Esophagus muscularis mucosa (tissue), 4 donors: Measurements from ENCODE around the gene APP. TPM values are rescaled to one million over a fixed set of nuclear protein-coding genes. Genes with fewer than 3 reads are reported as not detected.

Source experiments
- DNase-seq: peaks from one replicate; pipeline ENCODE4 v3.0.0-alpha.2; 2017; ENCODE audit errors: extremely low spot score
- H3K27ac ChIP-seq, 4 donors: fragments of 200-600 bp; sonication (generic); replicated peaks in 1 of 4; 1 replicate in 3 of 4; 2 replicates in 1 of 4; pipeline ENCODE4 v1.5.1; 2016 to 2019; ENCODE audit warnings: mild to moderate bottlenecking in 1 of 4
- H3K27me3 ChIP-seq, 4 donors: fragments of 200-600 bp; sonication (generic); one replicate each; pipeline versions ENCODE4 v1.5.1 to v1.6.0; 2016 to 2019
- H3K36me3 ChIP-seq, 4 donors: fragments of 200-600 bp; sonication (generic); one replicate each; pipeline ENCODE4 v1.5.1; 2016 to 2019
- H3K4me1 ChIP-seq, 4 donors: fragments of 200-600 bp; sonication (generic); one replicate each; pipeline ENCODE4 v1.5.1; 2016 to 2019
- H3K4me3 ChIP-seq, 4 donors: fragments of 200-600 bp; sonication (generic); 1 replicate in 2 of 4; 2 replicates in 2 of 4; pipeline ENCODE4 v1.5.1; 2016 to 2019; ENCODE audit warnings: mild to moderate bottlenecking in 4 of 4, moderate library complexity in 1 of 4
- H3K9me3 ChIP-seq, 4 donors: fragments of 200-600 bp; sonication (generic); 1 replicate in 3 of 4; 2 replicates in 1 of 4; pipeline ENCODE4 v1.5.1; 2016 to 2019
- CTCF ChIP-seq, 3 experiments: fragments of 200-600 bp in 2 of 3; fragments of 450-650 bp in 1 of 3; sonication (generic) in 2 of 3; IDR thresholded peaks; one replicate each; pipeline ENCODE4 v1.5.1; 2017 to 2019; ENCODE audit warnings: antibody characterized with exemption in 3 of 3, mild to moderate bottlenecking in 2 of 3, moderate library complexity in 1 of 3
- EP300 ChIP-seq: sonication (generic); formaldehyde crosslinking; IDR thresholded peaks from one replicate; pipeline ENCODE4 v1.6.1; 2017; ENCODE audit warnings: antibody characterized with exemption
- POLR2A ChIP-seq: fragments of 450-650 bp; IDR thresholded peaks from one replicate; pipeline ENCODE4 v1.6.1; 2017; ENCODE audit warnings: antibody characterized with exemption, moderate library complexity, mild to moderate bottlenecking, low read depth
- POLR2AphosphoS5 ChIP-seq, 2 donors: sonication (generic); formaldehyde crosslinking; IDR thresholded peaks; one replicate each; pipeline ENCODE4 v1.6.1; 2017; ENCODE audit warnings: antibody characterized with exemption in 2 of 2
- WGBS: methylation state at CpG from one replicate; pipeline ENCODE4 v1.1.5; 2018; 5-methylcytosine and 5-hydroxymethylcytosine counted together
- intact Hi-C: fragments of 100-400 bp; cut with DNase I; formaldehyde crosslinking; loops from one replicate; pipeline ENCODE4 v1.15.1; 2023
- total RNA-seq, 4 donors: library from RNA; depleted of rRNA; stranded (reverse); fragments of >200 nt; gene quantifications; one replicate each; pipeline versions ENCODE4 v1.1.0 to v1.2.1, GENCODE V29; 2016

The APP gene
- total RNA-seq, 4 donors from 2014 or later = 459 to 790 (median 624) TPM

DNA sequence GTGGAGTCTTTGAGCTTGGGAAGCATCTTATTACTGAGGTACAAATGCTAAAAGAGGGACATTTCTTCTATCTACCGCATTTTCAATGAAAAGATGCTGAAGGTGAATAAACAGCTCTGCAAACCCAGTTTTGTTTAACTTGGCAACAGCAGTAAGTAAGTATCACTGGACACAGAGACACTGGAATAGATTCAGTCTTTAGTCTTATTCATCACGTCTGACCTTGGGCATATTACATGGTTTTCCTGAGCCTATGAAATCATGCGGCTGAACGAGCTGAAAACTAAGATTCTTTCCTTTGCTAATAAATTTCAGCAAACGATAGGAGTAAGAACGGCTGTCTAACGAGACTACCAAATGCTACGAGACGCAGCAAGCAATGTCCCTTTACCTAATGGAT, 228.4 kb downstream of the APP start:
- intact Hi-C loops = no loop called here
- Histone ChIP-seq H3K9me3 (peaks cover 0 to 5% (median 0%) of the 10 kb centered on the region in 4 donors), H3K36me3 (peaks cover 0 to 12% (median 5%) of the 10 kb centered on the region in 4 donors), H3K4me1 (peaks cover 20 to 38% (median 34%) of the 10 kb centered on the region in 4 donors), H3K4me3 (no peak overlapping the region), H3K27ac (no peak overlapping the region), H3K27me3 (no peaks in the 10 kb centered on the region)
- WGBS = 79% methylated on average over 9 of the region's 9 CpGs
- TF ChIP-seq CTCF (IDR thresholded peaks at IDR 0.05) = no peak
- no peak for TF ChIP-seq POLR2A
- TF ChIP-seq EP300 = no peak
- TF ChIP-seq POLR2AphosphoS5 (IDR thresholded peaks at IDR 0.05) = no peak
- DNase-seq = no peak

GRCh38 chr21:25939396-25939761, 231.2 kb downstream of the APP start:
- no peak for DNase-seq
- Histone ChIP-seq H3K9me3 (no peaks in the 10 kb centered on the region), H3K27ac (no peak overlapping the region), H3K4me1 (peaks cover 20 to 51% (median 44%) of the 10 kb centered on the region in 4 donors), H3K27me3 (no peaks in the 10 kb centered on the region), H3K4me3 (no peak overlapping the region), H3K36me3 (no peaks in the 10 kb centered on the region)
- 41% methylated on average over 1 of the region's 1 CpG for WGBS
- no peak for TF ChIP-seq POLR2A
- TF ChIP-seq CTCF (IDR thresholded peaks at IDR 0.05) = no peak
- TF ChIP-seq EP300 = no peak
- TF ChIP-seq POLR2AphosphoS5 (IDR thresholded peaks at IDR 0.05) = no peak
- intact Hi-C loops = no loop called here

DNA sequence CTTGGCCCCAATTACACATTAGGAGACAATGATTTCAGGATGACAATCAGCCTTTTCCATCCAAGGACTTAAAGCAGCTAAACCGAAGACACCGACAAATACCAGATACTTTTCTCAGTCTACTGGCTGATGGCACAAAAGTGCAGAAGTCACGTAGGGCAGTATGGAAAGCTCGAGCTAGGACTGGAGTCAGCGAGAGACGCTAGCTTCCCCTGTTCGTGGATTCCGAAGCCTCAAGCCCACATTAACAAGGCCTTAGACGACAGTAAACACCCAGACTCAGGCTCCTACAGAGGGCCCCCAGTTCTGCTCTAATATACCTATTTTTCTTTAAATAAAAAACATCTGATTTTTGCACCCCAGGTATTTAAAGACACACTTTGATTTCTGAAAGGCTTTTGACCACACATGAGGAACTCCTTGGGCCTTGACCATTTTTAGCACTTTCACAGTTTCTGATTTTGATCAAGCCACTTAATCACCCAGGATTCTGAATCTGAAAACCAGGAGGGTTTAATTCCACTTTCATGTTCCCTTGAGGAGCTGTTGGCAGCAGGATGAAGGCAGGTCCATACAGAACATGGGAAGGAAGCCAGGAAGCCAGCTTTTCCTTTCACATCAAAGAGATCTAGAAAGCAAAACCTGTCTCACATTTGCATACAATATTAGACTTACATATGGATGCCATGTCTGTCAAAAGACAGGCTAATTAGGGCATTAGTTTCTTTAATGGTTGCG, 231.7 kb downstream of the APP start:
- 78% methylated on average over 10 of the region's 10 CpGs for WGBS
- TF ChIP-seq POLR2AphosphoS5 (IDR thresholded peaks at IDR 0.05) (no peak), POLR2A (no peak), EP300 (no peak), CTCF (IDR thresholded peaks at IDR 0.05) (no peak)
- H3K27ac ChIP-seq = no peak overlapping the region

GRCh38 chr21:25936776-25937175, 233.8 kb downstream of the APP start:
- no peaks in the 10 kb centered on the region for H3K9me3 ChIP-seq
- WGBS = 66% methylated on average over 2 of the region's 2 CpGs
- TF ChIP-seq POLR2AphosphoS5 (IDR thresholded peaks at IDR 0.05) = no peak
- no peak for TF ChIP-seq CTCF (IDR thresholded peaks at IDR 0.05)
- no peak for TF ChIP-seq EP300
- TF ChIP-seq POLR2A = no peak
- peaks cover 23 to 57% (median 41%) of the 10 kb centered on the region in 4 donors for H3K4me1 ChIP-seq
- H3K4me3 ChIP-seq = no peak overlapping the region
- peak overlapping the region; percentile 4 to 53 (median 26) for H3K27ac ChIP-seq
- DNase-seq = no peak
- intact Hi-C loops = no loop called here
- no peaks in the 10 kb centered on the region for H3K27me3 ChIP-seq
- no peaks in the 10 kb centered on the region for H3K36me3 ChIP-seq

More for the DNA sequence above, 231.7 kb downstream of the APP start:
- Histone ChIP-seq H3K4me1 (peaks cover 20 to 53% (median 46%) of the 10 kb centered on the region in 4 donors), H3K27me3 (no peaks in the 10 kb centered on the region), H3K4me3 (no peak overlapping the region), H3K9me3 (no peaks in the 10 kb centered on the region), H3K36me3 (no peaks in the 10 kb centered on the region)
- intact Hi-C loops = no loop called here
- no peak for DNase-seq
